ENCODE measurements around the gene FSCB.

- TF ChIP-seq EZH2 (IDR thresholded peaks at IDR 0.05; ENCODE audit: borderline replicate concordance, low read depth, low read length, poor library complexity, severe bottlenecking): no peak
- TF ChIP-seq CTCF (conservative IDR thresholded peaks at IDR 0.05; ENCODE audit: low read depth, low read length): no peak
Measured at GRCh38 chr14:44461811-44462210, 45.3 kb downstream of the FSCB start.
